Measurements from ENCODE around the gene CUL5. TPM values are rescaled to one million over a fixed set of nuclear protein-coding genes. Genes with fewer than 3 reads are reported as not detected.
A peak's percentile ranks its signal among the peaks of the same experiment; 100 is the strongest.

Gene CUL5
- total RNA-seq = 30.0 to 32.1 TPM (median 30.4 TPM) in 3 replicates
- long read RNA-seq, full-length matches to known transcripts = 11 of 18 reads
- long read RNA-seq, partial matches to known transcripts = 2 of 18 reads
- long read RNA-seq, other reads (novel, unspliced or antisense) = 5 of 18 reads

GRCh38 chr11:108008656-108009496, at the start of gene CUL5:
TSS of gene CUL5 (plus strand) at chr11:108008898. CDS start at chr11:108009349, 451 bp downstream.
- peak within 1 kb of the TSS; percentile 99 for H3K27ac Mint-ChIP-seq (ENCODE audit: unreplicated experiment)

DNA sequence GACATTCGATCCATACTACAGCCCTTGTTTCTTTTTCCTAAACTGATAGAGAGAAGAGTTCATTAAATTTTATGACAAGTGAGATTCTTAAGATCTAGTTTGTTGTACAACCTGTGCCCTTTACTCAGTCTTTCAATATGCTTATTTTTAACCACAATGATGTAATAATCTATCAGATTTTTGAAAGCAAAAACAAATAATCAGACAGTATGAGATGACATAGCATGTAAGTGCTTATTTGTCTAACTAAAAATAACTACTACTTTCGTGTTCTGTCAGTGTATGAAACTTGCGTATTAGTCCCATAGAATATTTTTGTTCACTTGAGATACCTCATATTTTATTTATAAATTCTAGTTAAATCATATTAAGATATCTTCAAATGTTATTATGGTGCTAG, 47.2 kb upstream of the CUL5 start:
- no peaks in the 10 kb centered on the region for H3K9me3 Mint-ChIP-seq (ENCODE audit: low read depth)
- H3K4me3 Mint-ChIP-seq (ENCODE audit: unreplicated experiment) = no peak overlapping the region
- no peak overlapping the region for H3K27ac Mint-ChIP-seq (ENCODE audit: unreplicated experiment)
- peaks cover 2% of the 10 kb centered on the region for H3K27me3 Mint-ChIP-seq (ENCODE audit: low read depth)
- TF ChIP-seq, protein P1, sequence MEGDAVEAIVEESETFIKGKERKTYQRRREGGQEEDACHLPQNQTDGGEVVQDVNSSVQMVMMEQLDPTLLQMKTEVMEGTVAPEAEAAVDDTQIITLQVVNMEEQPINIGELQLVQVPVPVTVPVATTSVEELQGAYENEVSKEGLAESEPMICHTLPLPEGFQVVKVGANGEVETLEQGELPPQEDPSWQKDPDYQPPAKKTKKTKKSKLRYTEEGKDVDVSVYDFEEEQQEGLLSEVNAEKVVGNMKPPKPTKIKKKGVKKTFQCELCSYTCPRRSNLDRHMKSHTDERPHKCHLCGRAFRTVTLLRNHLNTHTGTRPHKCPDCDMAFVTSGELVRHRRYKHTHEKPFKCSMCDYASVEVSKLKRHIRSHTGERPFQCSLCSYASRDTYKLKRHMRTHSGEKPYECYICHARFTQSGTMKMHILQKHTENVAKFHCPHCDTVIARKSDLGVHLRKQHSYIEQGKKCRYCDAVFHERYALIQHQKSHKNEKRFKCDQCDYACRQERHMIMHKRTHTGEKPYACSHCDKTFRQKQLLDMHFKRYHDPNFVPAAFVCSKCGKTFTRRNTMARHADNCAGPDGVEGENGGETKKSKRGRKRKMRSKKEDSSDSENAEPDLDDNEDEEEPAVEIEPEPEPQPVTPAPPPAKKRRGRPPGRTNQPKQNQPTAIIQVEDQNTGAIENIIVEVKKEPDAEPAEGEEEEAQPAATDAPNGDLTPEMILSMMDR (IDR thresholded peaks at IDR 0.05) = no peak
- no peaks in the 10 kb centered on the region for H3K36me3 Mint-ChIP-seq (ENCODE audit: low read depth)
- DNase-seq (ENCODE audit: low spot score) = no peak
- peaks cover 26% of the 10 kb centered on the region for H3K4me1 Mint-ChIP-seq (ENCODE audit: low read depth)

More at GRCh38 chr11:108008656-108009496, at the start of gene CUL5:
- Mint-ChIP-seq H3K4me3 (ENCODE audit: unreplicated experiment) (peak within 1 kb of the TSS; percentile 96), H3K4me1 (ENCODE audit: low read depth) (peaks cover 10% of the 10 kb centered on the region), H3K9me3 (ENCODE audit: low read depth) (no peaks in the 10 kb centered on the region), H3K27me3 (ENCODE audit: low read depth) (no peaks in the 10 kb centered on the region), H3K36me3 (ENCODE audit: low read depth) (no peaks in the 10 kb centered on the region)
- TF ChIP-seq, protein P1 (IDR thresholded peaks at IDR 0.05) = peak; percentile 93
- peak; percentile 96 for DNase-seq (ENCODE audit: low spot score)

- Mint-ChIP-seq H3K36me3 (ENCODE audit: low read depth) (no peaks in the 10 kb centered on the region), H3K4me3 (ENCODE audit: unreplicated experiment) (no peak overlapping the region), H3K27ac (ENCODE audit: unreplicated experiment) (no peak overlapping the region), H3K27me3 (ENCODE audit: low read depth) (peaks cover 2% of the 10 kb centered on the region), H3K4me1 (ENCODE audit: low read depth) (peaks cover 20% of the 10 kb centered on the region), H3K9me3 (ENCODE audit: low read depth) (no peaks in the 10 kb centered on the region)
- no peak for DNase-seq (ENCODE audit: low spot score)
- TF ChIP-seq, protein P1 (IDR thresholded peaks at IDR 0.05) = no peak
Measured at GRCh38 chr11:107962181-107962580, 46.5 kb upstream of the CUL5 start.

GRCh38 chr11:107963091-107963490, 45.6 kb upstream of the CUL5 start:
- Mint-ChIP-seq H3K36me3 (ENCODE audit: low read depth) (no peaks in the 10 kb centered on the region), H3K4me3 (ENCODE audit: unreplicated experiment) (no peak overlapping the region), H3K4me1 (ENCODE audit: low read depth) (peaks cover 15% of the 10 kb centered on the region), H3K27me3 (ENCODE audit: low read depth) (no peaks in the 10 kb centered on the region), H3K27ac (ENCODE audit: unreplicated experiment) (no peak overlapping the region), H3K9me3 (ENCODE audit: low read depth) (no peaks in the 10 kb centered on the region)
- DNase-seq (ENCODE audit: low spot score) = no peak
- TF ChIP-seq, protein P1 (IDR thresholded peaks at IDR 0.05) = no peak

- H3K4me3 Mint-ChIP-seq (ENCODE audit: unreplicated experiment) = no peak overlapping the region
- H3K9me3 Mint-ChIP-seq (ENCODE audit: low read depth) = no peaks in the 10 kb centered on the region
- TF ChIP-seq, protein P1 (IDR thresholded peaks at IDR 0.05) = peak; percentile 11
- no peaks in the 10 kb centered on the region for H3K4me1 Mint-ChIP-seq (ENCODE audit: low read depth)
- no peaks in the 10 kb centered on the region for H3K36me3 Mint-ChIP-seq (ENCODE audit: low read depth)
- no peaks in the 10 kb centered on the region for H3K27me3 Mint-ChIP-seq (ENCODE audit: low read depth)
- H3K27ac Mint-ChIP-seq (ENCODE audit: unreplicated experiment) = no peak overlapping the region
- DNase-seq (ENCODE audit: low spot score) = no peak
Measured at GRCh38 chr11:107969219-107969618, 39.5 kb upstream of the CUL5 start.
